Right lobe of liver (tissue), 6 donors: ENCODE data around the gene CDC42BPB. TPM values are rescaled to one million over a fixed set of nuclear protein-coding genes. Genes with fewer than 3 reads are reported as not detected.

Experiments used
- ATAC-seq, 4 donors: fragments of 200-7000 bp; cut with Tn5 transposase; one replicate each; pipeline ENCODE4 v1.9.1; 2020; ENCODE audit warnings: mild to moderate bottlenecking in 4 of 4, moderate library complexity in 4 of 4
- DNase-seq, 3 donors: peaks; one replicate each; pipeline ENCODE4 v3.0.0-alpha.2; 2020
- H3K27ac ChIP-seq, 3 donors: fragments of 200-600 bp; one replicate each; pipeline ENCODE4 v1.8.0; 2022
- H3K27me3 ChIP-seq, 2 donors: fragments of 200-600 bp; one replicate each; pipeline ENCODE4 v1.8.0; 2022
- H3K36me3 ChIP-seq, 4 donors: fragments of 200-600 bp; sonication (generic) in 1 of 4; one replicate each; pipeline versions ENCODE4 v1.5.1 to v1.8.0; 2017 to 2022; ENCODE audit warnings: control low read depth in 1 of 4
- H3K4me1 ChIP-seq, 4 donors: fragments of 200-600 bp; sonication (generic) in 1 of 4; one replicate each; pipeline versions ENCODE4 v1.5.1 to v1.8.0; 2017 to 2022; ENCODE audit warnings: control low read depth in 1 of 4
- H3K4me3 ChIP-seq, 3 donors: fragments of 200-600 bp; one replicate each; pipeline ENCODE4 v1.8.0; 2022
- H3K9me3 ChIP-seq, 4 donors: fragments of 200-600 bp; sonication (generic) in 1 of 4; one replicate each; pipeline versions ENCODE4 v1.5.1 to v1.8.0; 2017 to 2022; ENCODE audit warnings: control low read depth in 1 of 4
- POLR2A ChIP-seq: fragments of 450-650 bp; IDR thresholded peaks from one replicate; pipeline ENCODE4 v1.6.1; 2017; ENCODE audit warnings: antibody characterized with exemption, mild to moderate bottlenecking
- WGBS: methylation state at CpG from one replicate; pipeline ENCODE4 v1.1.6; 2018; ENCODE audit warnings: low coverage, low lambda C conversion rate; ENCODE audit not compliant: insufficient coverage; ENCODE audit errors: missing lambda C conversion rate; 5-methylcytosine and 5-hydroxymethylcytosine counted together
- intact Hi-C, 2 donors: fragments of 100-400 bp; cut with DNase I; formaldehyde crosslinking; loops; one replicate each; pipeline versions ENCODE4 v1.11.2 to v1.14.1; 2022
- total RNA-seq, 6 experiments: library from RNA; depleted of rRNA in 2 of 6; stranded (reverse); fragments of >200 nt in 2 of 6; fragmentation: NEBNext Ultra II Directional in 3 of 6; extraction: Animal tissue kit (Norgen Biotek cat#: 25700) in 3 of 6; gene quantifications; one replicate each; pipeline versions ENCODE4 v1.1.0 to v1.2.4, GENCODE V29; 2016 to 2023
- TF ChIP-seq, protein P1 (sequence below), 4 donors: fragments of 200-600 bp in 3 of 4; fragments of 450-650 bp in 1 of 4; IDR thresholded peaks; one replicate each; pipeline versions ENCODE4 v1.5.1 to v1.8.0; 2016 to 2022; ENCODE audit warnings: antibody characterized with exemption in 4 of 4, mild to moderate bottlenecking in 2 of 4
- donor health status: DM: no; HTN: yes; CAD: no.
- donor health status: DM: no; HTN: no; CAD: no.
- donor health status: DM: no; HTN: no; CAD: no.
- donor health status: DM: no; HTN: yes; CAD: no.
- donor health status: DM: no; HTN: yes; CAD: no.

The CDC42BPB gene
- total RNA-seq, 6 experiments from 2014 or later = 38.4 to 55.5 (median 43.0) TPM

- Histone ChIP-seq H3K27ac (no peak overlapping the region), H3K4me3 (no peak overlapping the region), H3K36me3 (no peaks in the 10 kb centered on the region), H3K27me3 (no peaks in the 10 kb centered on the region), H3K4me1 (peaks cover 0 to 7% (median 0%) of the 10 kb centered on the region in 4 donors), H3K9me3 (no peaks in the 10 kb centered on the region)
- DNase-seq (peak in 2 of 3 donors; percentile 10 to 39), ATAC-seq (no peak)
- intact Hi-C loops = no loop called here
- no peak for TF ChIP-seq POLR2A
- 76% methylated on average over 2 of the region's 8 CpGs for WGBS
Observed at GRCh38 chr14:103086771-103087342, 29.5 kb upstream of the CDC42BPB start.

DNA sequence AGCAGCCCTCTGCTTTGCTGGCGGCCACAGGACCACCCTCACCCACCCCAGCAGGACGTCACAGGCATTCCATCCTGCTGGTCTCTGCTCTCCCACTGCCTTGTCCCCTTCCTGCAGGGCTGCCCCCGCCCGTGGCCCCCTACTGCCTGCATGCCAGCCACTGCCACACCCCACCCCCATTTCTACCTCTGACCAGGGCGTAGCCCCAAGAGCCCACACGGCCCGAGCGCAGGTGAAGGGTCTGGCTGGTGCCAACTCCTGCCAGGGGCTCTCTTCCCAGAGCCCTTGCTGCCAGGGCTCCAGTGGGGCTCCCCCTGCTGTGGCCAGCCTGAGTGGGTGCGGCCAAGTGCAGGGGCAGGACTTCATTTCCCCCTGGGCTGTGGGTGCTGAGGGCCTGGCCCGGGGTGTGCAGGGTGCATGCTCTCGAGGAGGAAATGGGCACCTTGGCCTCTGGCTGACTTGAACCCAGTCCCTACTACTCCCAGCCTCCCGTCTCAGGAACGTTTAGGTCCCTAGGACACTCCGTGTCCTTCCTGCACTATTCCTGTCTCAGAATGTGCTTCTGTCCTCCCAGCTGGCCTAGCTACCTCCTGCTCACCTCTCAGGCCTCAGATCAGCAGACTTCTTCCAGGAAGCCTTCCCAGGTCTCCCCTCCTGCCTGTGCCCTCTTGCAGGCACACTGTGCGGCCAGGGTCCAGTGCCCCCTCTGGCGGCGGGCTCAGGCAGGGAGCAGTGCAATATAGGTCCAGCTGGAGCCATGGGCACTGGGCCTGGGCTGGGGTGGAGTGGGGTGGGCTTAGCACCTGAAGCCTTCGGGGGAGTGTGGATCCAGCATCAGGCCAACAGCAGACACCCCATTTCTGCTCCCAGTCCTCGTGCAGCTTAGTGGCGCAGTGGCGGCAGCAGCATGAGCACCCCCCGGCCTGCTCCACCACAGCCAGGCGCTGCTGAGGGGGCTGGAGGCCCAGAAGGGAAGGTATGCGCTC, 28.1 kb upstream of the CDC42BPB start:
- no peak for TF ChIP-seq POLR2A
- TF ChIP-seq, protein P1, sequence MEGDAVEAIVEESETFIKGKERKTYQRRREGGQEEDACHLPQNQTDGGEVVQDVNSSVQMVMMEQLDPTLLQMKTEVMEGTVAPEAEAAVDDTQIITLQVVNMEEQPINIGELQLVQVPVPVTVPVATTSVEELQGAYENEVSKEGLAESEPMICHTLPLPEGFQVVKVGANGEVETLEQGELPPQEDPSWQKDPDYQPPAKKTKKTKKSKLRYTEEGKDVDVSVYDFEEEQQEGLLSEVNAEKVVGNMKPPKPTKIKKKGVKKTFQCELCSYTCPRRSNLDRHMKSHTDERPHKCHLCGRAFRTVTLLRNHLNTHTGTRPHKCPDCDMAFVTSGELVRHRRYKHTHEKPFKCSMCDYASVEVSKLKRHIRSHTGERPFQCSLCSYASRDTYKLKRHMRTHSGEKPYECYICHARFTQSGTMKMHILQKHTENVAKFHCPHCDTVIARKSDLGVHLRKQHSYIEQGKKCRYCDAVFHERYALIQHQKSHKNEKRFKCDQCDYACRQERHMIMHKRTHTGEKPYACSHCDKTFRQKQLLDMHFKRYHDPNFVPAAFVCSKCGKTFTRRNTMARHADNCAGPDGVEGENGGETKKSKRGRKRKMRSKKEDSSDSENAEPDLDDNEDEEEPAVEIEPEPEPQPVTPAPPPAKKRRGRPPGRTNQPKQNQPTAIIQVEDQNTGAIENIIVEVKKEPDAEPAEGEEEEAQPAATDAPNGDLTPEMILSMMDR (IDR thresholded peaks at IDR 0.05) = peak in 1 of 4 donors; percentile 10
- Histone ChIP-seq H3K4me1 (no peaks in the 10 kb centered on the region), H3K27me3 (no peaks in the 10 kb centered on the region), H3K4me3 (no peak overlapping the region), H3K36me3 (no peaks in the 10 kb centered on the region), H3K9me3 (no peaks in the 10 kb centered on the region), H3K27ac (no peak overlapping the region)
- WGBS = 44% methylated on average over 6 of the region's 24 CpGs
- DNase-seq (peak in 1 of 3 donors; percentile 16), ATAC-seq (no peak)
- intact Hi-C loops = no loop called here

GRCh38 chr14:103084021-103084919, 26.9 kb upstream of the CDC42BPB start, which contains the start of gene LBHD2:
Gene LBHD2 (plus strand): TSS chr14:103084210. CDS start chr14:103086013, 1,803 bp downstream.
- H3K4me1 ChIP-seq = no peaks in the 10 kb centered on the region
- ATAC-seq (peak; percentile 22 to 56 (median 30)), DNase-seq (peak in 1 of 3 donors; percentile 53)
- H3K27ac ChIP-seq = no peak within 1 kb of the TSS
- TF ChIP-seq, protein P1 (IDR thresholded peaks at IDR 0.05) = no peak
- no peak for TF ChIP-seq POLR2A
- H3K4me3 ChIP-seq = no peak within 1 kb of the TSS
- no peaks in the 10 kb centered on the region for H3K36me3 ChIP-seq
- intact Hi-C loops = no loop called here
- H3K9me3 ChIP-seq = no peaks in the 10 kb centered on the region
- WGBS = 25% methylated on average over 16 of the region's 61 CpGs
- H3K27me3 ChIP-seq = no peaks in the 10 kb centered on the region

- WGBS = 94% methylated on average over 2 of the region's 2 CpGs
- H3K4me3 ChIP-seq = no peak overlapping the region
- no peaks in the 10 kb centered on the region for H3K4me1 ChIP-seq
- ATAC-seq (no peak), DNase-seq (no peak)
- intact Hi-C loops = no loop called here
- TF ChIP-seq, protein P1 (IDR thresholded peaks at IDR 0.05) = no peak
- no peak for TF ChIP-seq POLR2A
- H3K9me3 ChIP-seq = no peaks in the 10 kb centered on the region
- H3K27me3 ChIP-seq = no peaks in the 10 kb centered on the region
- no peaks in the 10 kb centered on the region for H3K36me3 ChIP-seq
- H3K27ac ChIP-seq = no peak overlapping the region
Observed at GRCh38 chr14:103081951-103082350, 24.6 kb upstream of the CDC42BPB start.
